ENCODE data around the gene IL1A.

IL1A gene

GRCh38 chr2:112794131-112794733, 9.9 kb upstream of the IL1A start:
- H3F3A ChIP-seq (ENCODE audit: insufficient read depth, low read length), result no peaks in the 10 kb centered on the region
- H4K20me1 ChIP-seq (ENCODE audit: insufficient read depth, low read length), result no peaks in the 10 kb centered on the region
- H3K9me2 ChIP-seq (ENCODE audit: low read depth, low read length), result no peaks in the 10 kb centered on the region
- peaks cover 12% of the 10 kb centered on the region for H3K4me1 ChIP-seq (ENCODE audit: insufficient read depth, low read length, severe bottlenecking)
- no peak overlapping the region for H3K27ac ChIP-seq (ENCODE audit: low read depth, low read length, poor library complexity, severe bottlenecking)
- no peaks in the 10 kb centered on the region for H3K79me2 ChIP-seq (ENCODE audit: insufficient read depth, low read length)
- no peak overlapping the region for H3K4me3 ChIP-seq (ENCODE audit: low read depth, low read length, poor library complexity, severe bottlenecking)
- H3K36me3 ChIP-seq (ENCODE audit: insufficient read depth, low read length), result no peaks in the 10 kb centered on the region
- H3K9me3 ChIP-seq (ENCODE audit: low read length), result no peaks in the 10 kb centered on the region
- no peak overlapping the region for H2AFZ ChIP-seq (ENCODE audit: low read length)
- H3K9ac ChIP-seq (ENCODE audit: low read length), result no peak overlapping the region
- TF ChIP-seq EZH2 (IDR thresholded peaks at IDR 0.05; ENCODE audit: borderline replicate concordance, low read length) (no peak), CTCF (IDR thresholded peaks at IDR 0.05; ENCODE audit: low read length) (no peak)
- no peaks in the 10 kb centered on the region for H3K27me3 ChIP-seq (ENCODE audit: insufficient read depth, low read length)
- 0 out of 2 replicates have a peak overlapping the region, but pooled peaks have one; percentile 32 for H3K4me2 ChIP-seq (ENCODE audit: low read length)

- Histone ChIP-seq H3K27me3 (ENCODE audit: insufficient read depth, low read length) (no peaks in the 10 kb centered on the region), H3K79me2 (ENCODE audit: insufficient read depth, low read length) (no peaks in the 10 kb centered on the region), H3F3A (ENCODE audit: insufficient read depth, low read length) (no peaks in the 10 kb centered on the region), H3K9me2 (ENCODE audit: low read depth, low read length) (no peaks in the 10 kb centered on the region), H3K4me2 (ENCODE audit: low read length) (no peak overlapping the region), H3K9me3 (ENCODE audit: low read length) (no peaks in the 10 kb centered on the region), H2AFZ (ENCODE audit: low read length) (no peak overlapping the region), H3K4me1 (ENCODE audit: insufficient read depth, low read length, severe bottlenecking) (peaks cover 12% of the 10 kb centered on the region), H3K36me3 (ENCODE audit: insufficient read depth, low read length) (no peaks in the 10 kb centered on the region), H3K27ac (ENCODE audit: low read depth, low read length, poor library complexity, severe bottlenecking) (no peak overlapping the region), H3K4me3 (ENCODE audit: low read depth, low read length, poor library complexity, severe bottlenecking) (no peak overlapping the region), H3K9ac (ENCODE audit: low read length) (no peak overlapping the region), H4K20me1 (ENCODE audit: insufficient read depth, low read length) (no peaks in the 10 kb centered on the region)
- TF ChIP-seq EZH2 (IDR thresholded peaks at IDR 0.05; ENCODE audit: borderline replicate concordance, low read length) (no peak), CTCF (IDR thresholded peaks at IDR 0.05; ENCODE audit: low read length) (no peak)
These were observed 9.2 kb upstream of the IL1A start for GRCh38 chr2:112793449-112793978.

GRCh38 chr2:112792419-112792818, 8.1 kb upstream of the IL1A start:
- H3K27me3 ChIP-seq (ENCODE audit: insufficient read depth, low read length), result no peaks in the 10 kb centered on the region
- no peak overlapping the region for H3K9ac ChIP-seq (ENCODE audit: low read length)
- no peak overlapping the region for H3K27ac ChIP-seq (ENCODE audit: low read depth, low read length, poor library complexity, severe bottlenecking)
- no peaks in the 10 kb centered on the region for H3K9me3 ChIP-seq (ENCODE audit: low read length)
- H4K20me1 ChIP-seq (ENCODE audit: insufficient read depth, low read length), result no peaks in the 10 kb centered on the region
- no peaks in the 10 kb centered on the region for H3K36me3 ChIP-seq (ENCODE audit: insufficient read depth, low read length)
- no peak overlapping the region for H3K4me3 ChIP-seq (ENCODE audit: low read depth, low read length, poor library complexity, severe bottlenecking)
- no peak overlapping the region for H3K4me2 ChIP-seq (ENCODE audit: low read length)
- H2AFZ ChIP-seq (ENCODE audit: low read length), result no peak overlapping the region
- H3F3A ChIP-seq (ENCODE audit: insufficient read depth, low read length), result no peaks in the 10 kb centered on the region
- peaks cover 12% of the 10 kb centered on the region for H3K4me1 ChIP-seq (ENCODE audit: insufficient read depth, low read length, severe bottlenecking)
- no peaks in the 10 kb centered on the region for H3K79me2 ChIP-seq (ENCODE audit: insufficient read depth, low read length)
- no peaks in the 10 kb centered on the region for H3K9me2 ChIP-seq (ENCODE audit: low read depth, low read length)
- TF ChIP-seq CTCF (IDR thresholded peaks at IDR 0.05; ENCODE audit: low read length), result no peak

Measured in OCI-LY1 (cell line).